Regular cardiac myocyte (primary cell): Measurements from ENCODE around the gene MROH2A. TPM values are rescaled to one million over a fixed set of nuclear protein-coding genes. Genes with fewer than 3 reads are reported as not detected.

ENCODE experiments used
- total RNA-seq: library from RNA; depleted of rRNA; stranded (reverse); fragments of >200 nt; gene quantifications from 2 replicates; pipeline ENCODE4 v1.2.3, GENCODE V29; 2014

The MROH2A gene, protein sequence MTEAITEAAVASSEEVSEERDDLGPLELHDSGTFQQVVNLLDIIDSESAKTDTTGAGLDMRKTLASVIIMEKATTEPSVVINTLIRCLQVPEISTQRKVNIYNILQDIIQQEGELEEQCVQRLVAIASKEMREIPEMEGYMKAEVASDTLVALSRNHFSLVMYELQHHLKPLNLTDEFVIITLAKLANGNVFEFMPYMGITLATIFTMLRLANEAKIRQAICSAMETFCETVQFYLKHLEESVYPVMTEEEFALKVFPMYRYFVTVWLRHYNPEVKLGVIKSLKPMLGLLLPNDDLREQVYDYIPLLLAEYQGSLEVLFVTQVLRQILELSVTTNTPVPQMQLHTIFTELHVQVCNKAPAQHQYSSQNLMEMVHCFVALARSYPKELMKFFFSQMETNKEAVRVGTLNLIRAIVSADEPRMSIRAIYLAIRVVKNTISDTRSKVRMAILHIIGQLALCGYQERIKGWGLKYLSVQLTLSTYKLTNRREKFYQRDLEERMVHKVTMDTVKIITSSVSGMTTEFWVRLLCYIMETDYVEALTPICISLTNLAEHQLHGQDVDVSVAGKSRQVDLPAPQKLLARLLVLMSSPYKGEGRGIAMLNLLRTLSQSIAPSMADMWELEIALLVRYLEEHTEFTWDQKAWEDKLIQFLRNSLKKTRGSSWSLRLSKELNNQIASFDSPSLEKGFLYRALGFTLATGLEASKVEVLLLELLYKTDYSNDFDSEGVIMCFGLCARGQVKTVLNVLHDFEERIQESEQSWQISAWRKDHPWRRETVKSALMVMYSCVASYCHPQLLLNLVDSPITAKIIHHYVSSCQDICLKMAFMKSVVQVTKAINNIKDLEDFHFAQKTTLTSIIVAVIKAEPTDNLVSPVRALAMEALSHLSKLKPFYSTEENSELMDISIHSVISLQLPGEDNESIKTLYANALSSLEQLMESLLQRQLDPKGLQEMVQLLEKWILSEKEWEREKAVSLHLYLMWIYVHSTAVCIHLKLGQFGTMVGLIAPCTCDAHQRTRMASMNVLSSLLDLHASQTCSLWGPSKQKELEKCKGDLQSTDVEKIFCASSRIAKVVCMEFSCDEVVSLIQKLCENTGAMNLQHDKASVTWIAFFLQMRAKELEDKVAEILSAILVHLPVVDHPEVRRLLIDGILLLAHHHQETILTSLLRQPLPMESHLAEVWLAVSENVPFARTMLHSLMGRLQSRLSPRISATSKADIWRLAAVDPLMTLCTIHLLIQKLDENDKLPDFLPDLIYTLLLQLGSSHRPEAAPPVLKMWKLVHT (N-terminal part only)
- not detected in 2 replicates for total RNA-seq

DNA sequence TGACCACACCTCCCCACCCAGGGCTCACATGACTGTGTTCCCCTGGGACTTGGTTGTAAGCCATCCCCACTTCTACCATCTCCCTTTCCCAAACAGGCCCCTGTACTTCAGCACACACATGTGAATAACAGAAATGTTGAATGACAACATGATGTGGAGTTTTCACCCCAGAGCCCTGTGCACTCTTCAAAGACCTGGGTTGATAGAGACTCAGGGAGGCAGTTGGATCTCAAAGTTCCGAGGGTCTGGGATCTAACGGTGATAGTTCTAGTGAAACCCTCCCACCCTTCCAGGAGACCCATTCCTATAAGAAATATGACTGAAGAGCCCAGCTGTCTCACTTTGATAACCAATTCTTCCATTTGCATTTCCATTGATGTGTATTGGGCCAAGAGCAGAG, at the start of gene MROH2A:
TSS of gene MROH2A (plus strand) at position 301 of the 400 bp plus-strand sequence. CDS start 1,029 bp downstream, outside the sequence.

DNA sequence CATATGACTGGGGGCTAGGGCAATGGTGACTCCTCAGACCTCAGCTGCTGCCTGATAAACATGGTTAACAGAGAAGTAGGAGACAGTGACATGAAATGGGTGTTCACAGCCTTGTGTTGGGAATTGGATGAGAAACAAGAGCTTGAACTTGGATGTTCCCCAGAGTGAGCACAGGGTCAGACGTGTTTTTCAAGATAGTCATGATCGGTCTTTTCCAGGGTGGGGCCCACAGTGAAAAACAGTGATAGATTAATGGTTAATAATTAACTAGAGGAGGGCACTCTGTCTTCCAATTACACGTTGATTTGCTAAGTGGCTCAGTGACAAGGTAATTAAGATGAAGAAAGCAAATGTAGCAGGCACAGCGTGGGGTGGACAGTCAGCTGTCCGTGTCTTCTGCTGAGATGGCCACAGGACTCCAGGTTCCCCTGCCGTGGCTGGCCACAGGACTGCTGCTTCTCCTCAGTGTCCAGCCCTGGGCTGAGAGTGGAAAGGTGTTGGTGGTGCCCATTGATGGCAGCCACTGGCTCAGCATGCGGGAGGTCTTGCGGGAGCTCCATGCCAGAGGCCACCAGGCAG, 49.3 kb upstream of the MROH2A start, which contains the start of gene UGT1A3:
TSS of gene UGT1A3 (plus strand) at position 320 of the 579 bp plus-strand sequence. CDS start at position 405, 85 bp downstream.

DNA sequence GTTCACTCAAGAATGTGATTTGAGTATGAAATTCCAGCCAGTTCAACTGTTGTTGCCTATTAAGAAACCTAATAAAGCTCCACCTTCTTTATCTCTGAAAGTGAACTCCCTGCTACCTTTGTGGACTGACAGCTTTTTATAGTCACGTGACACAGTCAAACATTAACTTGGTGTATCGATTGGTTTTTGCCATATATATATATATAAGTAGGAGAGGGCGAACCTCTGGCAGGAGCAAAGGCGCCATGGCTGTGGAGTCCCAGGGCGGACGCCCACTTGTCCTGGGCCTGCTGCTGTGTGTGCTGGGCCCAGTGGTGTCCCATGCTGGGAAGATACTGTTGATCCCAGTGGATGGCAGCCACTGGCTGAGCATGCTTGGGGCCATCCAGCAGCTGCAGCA, 18.1 kb upstream of the MROH2A start, which contains the start of gene UGT1A1:
TSS of gene UGT1A1 (plus strand) at position 228 of the 400 bp plus-strand sequence. CDS start at position 246, 18 bp downstream.

DNA sequence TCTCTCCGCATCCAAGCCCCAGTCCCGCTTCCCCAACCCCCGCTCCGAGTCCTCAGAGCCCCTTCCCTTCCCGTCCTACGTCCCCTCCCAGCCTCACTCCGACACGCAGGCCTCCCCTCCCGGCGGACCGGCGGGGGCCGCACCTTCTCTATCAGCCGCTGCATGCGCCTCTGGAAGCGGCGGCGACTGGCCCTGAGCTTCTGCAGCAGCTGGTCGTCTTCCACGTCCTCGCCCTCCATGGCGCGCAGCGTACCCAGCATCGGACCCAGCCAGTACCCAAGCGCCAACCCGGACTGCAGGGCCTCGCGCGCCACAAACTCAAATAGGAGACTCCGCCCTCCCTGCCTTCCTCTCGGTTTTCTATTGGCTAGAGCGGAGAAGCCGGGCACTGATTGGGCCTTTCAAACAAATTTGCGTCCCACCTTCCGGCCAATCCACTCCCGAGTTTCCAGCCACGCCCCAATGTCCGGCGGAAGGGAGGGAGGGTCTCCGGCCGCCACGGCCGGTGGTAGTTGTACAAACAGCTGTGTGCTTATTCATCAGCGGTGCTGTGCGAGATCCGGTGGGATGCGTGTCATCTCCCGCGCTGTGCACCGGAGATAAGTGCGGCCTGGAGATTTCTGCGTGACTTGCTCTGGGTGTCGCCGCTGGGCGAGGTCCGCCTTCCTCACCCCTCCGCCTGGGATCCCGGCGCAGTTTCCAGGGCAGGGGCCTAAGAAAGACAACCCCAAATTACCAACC, 76.3 kb downstream of the MROH2A start, which contains the start of gene HJURP:
TSS of gene HJURP (minus strand) at position 295 of the 741 bp plus-strand sequence. CDS start at position 260, 35 bp downstream.

DNA sequence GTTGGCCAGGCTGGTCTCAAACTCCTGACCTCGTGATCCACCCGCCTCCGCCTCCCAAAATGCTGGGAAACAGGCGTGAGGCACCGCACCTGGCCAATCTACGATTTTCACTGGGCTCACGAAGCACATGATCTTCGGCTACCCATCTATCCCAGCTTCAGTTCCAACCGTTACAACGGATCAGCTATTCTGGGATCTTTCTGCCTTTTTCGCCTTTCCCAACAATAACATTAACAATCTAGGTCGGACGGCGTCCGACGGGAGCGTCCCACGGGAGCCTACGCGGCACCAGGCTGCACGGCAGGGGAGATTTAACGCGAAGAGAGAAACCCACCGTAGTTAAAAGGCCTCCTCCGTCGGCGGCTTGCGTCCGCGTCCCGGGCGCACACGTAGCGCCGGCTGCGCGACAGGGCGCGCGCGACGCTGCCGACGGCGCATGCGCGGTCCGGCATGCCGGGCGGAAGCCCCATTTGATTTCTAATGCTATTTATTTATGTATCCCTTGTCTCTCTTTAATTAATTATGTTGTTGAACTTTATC, 89.9 kb downstream of the MROH2A start, which contains the start of gene MSL3B:
TSS of gene MSL3B (minus strand) at position 394 of the 540 bp plus-strand sequence.

Other genes with a start within 250 kb of the MROH2A start
- 28.6 and 29.3 TPM in 2 replicates for gene USP40, start 211.5 kb upstream of the MROH2A start, total RNA-seq
- not detected in 2 replicates for gene UGT1A8, start 160.7 kb upstream of the MROH2A start, total RNA-seq
- not detected in 2 replicates for gene UGT1A10, start 141.9 kb upstream of the MROH2A start, total RNA-seq
- gene UGT1A9, start 106.4 kb upstream of the MROH2A start, total RNA-seq: under 0.01 TPM in 2 replicates
- gene UGT1A7, start 96.4 kb upstream of the MROH2A start, total RNA-seq: not detected in 2 replicates
- gene UGT1A6, start 85.4 kb upstream of the MROH2A start, total RNA-seq: 0.58 and 1.4 TPM in 2 replicates
- not detected in 2 replicates for gene UGT1A5, start 65.4 kb upstream of the MROH2A start, total RNA-seq
- 0.28 TPM in 1 of 2 replicates, not detected in the other for gene UGT1A4, start 59.6 kb upstream of the MROH2A start, total RNA-seq
- not detected in 2 replicates for gene UGT1A3, start 49.3 kb upstream of the MROH2A start, total RNA-seq
- not detected in 2 replicates for gene UGT1A1, start 18.1 kb upstream of the MROH2A start, total RNA-seq
- 4.2 and 43.1 TPM in 2 replicates for gene HJURP, start 76.2 kb downstream of the MROH2A start, total RNA-seq
- under 0.01 and 0.28 TPM in 2 replicates for gene TRPM8, start 139.0 kb downstream of the MROH2A start, total RNA-seq